Prostate gland (tissue), 2 donors: ENCODE results near the gene PANK2. TPM values are rescaled to one million over a fixed set of nuclear protein-coding genes. Genes with fewer than 3 reads are reported as not detected.

Experiments
- DNase-seq: peaks from one replicate; pipeline ENCODE4 v3.0.0-alpha.2; 2019; ENCODE audit warnings: low spot score
- H3K27ac ChIP-seq, 2 donors: fragments of 200-600 bp; sonication (generic); 2 replicates each; pipeline ENCODE4 v1.5.1; 2017 to 2019
- H3K27me3 ChIP-seq: fragments of 200-600 bp; sonication (generic); replicated peaks from 2 replicates; pipeline ENCODE4 v1.5.1; 2019; ENCODE audit not compliant: insufficient read depth
- H3K36me3 ChIP-seq, 2 donors: fragments of 200-600 bp; sonication (generic); 1 replicate in 1 of 2; 2 replicates in 1 of 2; pipeline versions ENCODE4 v1.5.1 to v1.8.1; 2017 to 2019
- H3K4me1 ChIP-seq: fragments of 200-600 bp; sonication (generic); replicated peaks from 2 replicates; pipeline ENCODE4 v1.5.1; 2019
- H3K4me3 ChIP-seq, 2 donors: fragments of 200-600 bp; sonication (generic); 2 replicates each; pipeline ENCODE4 v1.5.1; 2017 to 2019
- H3K9me3 ChIP-seq: fragments of 200-600 bp; sonication (generic); 2 replicates; pipeline ENCODE4 v1.5.1; 2017
- CTCF ChIP-seq, 4 experiments: fragments of 200-600 bp in 2 of 4; fragments of 450-650 bp in 2 of 4; sonication (generic) in 2 of 4; IDR thresholded peaks; 1 replicate in 3 of 4; 2 replicates in 1 of 4; pipeline ENCODE4 v1.5.1; 2016 to 2019; ENCODE audit warnings: antibody characterized with exemption in 4 of 4, mild to moderate bottlenecking in 2 of 4, moderate library complexity in 2 of 4
- POLR2A ChIP-seq: fragments of 450-650 bp; IDR thresholded peaks from one replicate; pipeline ENCODE4 v1.6.1; 2016; ENCODE audit warnings: antibody characterized with exemption, mild to moderate bottlenecking
- POLR2AphosphoS5 ChIP-seq: sonication (generic); formaldehyde crosslinking; IDR thresholded peaks from one replicate; pipeline ENCODE4 v1.6.1; 2017; ENCODE audit warnings: antibody characterized with exemption
- WGBS: methylation state at CpG from one replicate; pipeline ENCODE4 v1.1.5; 2018; 5-methylcytosine and 5-hydroxymethylcytosine counted together
- intact Hi-C: fragments of 100-400 bp; cut with DNase I; formaldehyde crosslinking; loops from one replicate; pipeline ENCODE4 v1.14.2; 2022
- total RNA-seq, 2 donors: library from RNA; depleted of rRNA; stranded (reverse); fragments of >200 nt; gene quantifications; one replicate each; pipeline ENCODE4 v1.1.0, GENCODE V29; 2016

Gene PANK2
- total RNA-seq, 2 donors from 2014 or later = 49.7 to 53.9 TPM

- Histone ChIP-seq H3K9me3 (no peaks in the 10 kb centered on the region), H3K36me3 (peaks cover 10 to 48% of the 10 kb centered on the region in 2 donors), H3K27ac (no peak overlapping the region), H3K4me1 (no peaks in the 10 kb centered on the region), H3K4me3 (no peak overlapping the region), H3K27me3 (no peaks in the 10 kb centered on the region)
- no peak for DNase-seq
- 89% methylated on average over 7 of the region's 7 CpGs for WGBS
- TF ChIP-seq POLR2AphosphoS5 (no peak), CTCF (IDR thresholded peaks at IDR 0.05) (no peak), POLR2A (no peak)
- intact Hi-C loops = no loop called here
Measured at GRCh38 chr20:3863317-3863716, 25.9 kb upstream of the PANK2 start.

GRCh38 chr20:3864518-3864917 lies 24.7 kb upstream of the PANK2 start:
- H3K4me1 ChIP-seq = no peaks in the 10 kb centered on the region
- peaks cover 10 to 47% of the 10 kb centered on the region in 2 donors for H3K36me3 ChIP-seq
- H3K27ac ChIP-seq = no peak overlapping the region
- no peak overlapping the region for H3K4me3 ChIP-seq
- WGBS = 90% methylated on average over 5 of the region's 5 CpGs
- TF ChIP-seq CTCF (IDR thresholded peaks at IDR 0.05) = no peak
- TF ChIP-seq POLR2A = no peak
- TF ChIP-seq POLR2AphosphoS5 = no peak
- intact Hi-C loops = no loop called here
- DNase-seq = no peak
- H3K27me3 ChIP-seq = no peaks in the 10 kb centered on the region
- H3K9me3 ChIP-seq = no peaks in the 10 kb centered on the region

- WGBS = 89% methylated on average over 14 of the region's 14 CpGs
- intact Hi-C loops = no loop called here
- Histone ChIP-seq H3K4me1 (no peaks in the 10 kb centered on the region), H3K27me3 (no peaks in the 10 kb centered on the region), H3K36me3 (peaks cover 10 to 47% of the 10 kb centered on the region in 2 donors), H3K27ac (no peak overlapping the region), H3K4me3 (no peak overlapping the region), H3K9me3 (no peaks in the 10 kb centered on the region)
- no peak for DNase-seq
- no peak for TF ChIP-seq POLR2A
- no peak for TF ChIP-seq CTCF (IDR thresholded peaks at IDR 0.05)
- TF ChIP-seq POLR2AphosphoS5 = no peak
Measured at GRCh38 chr20:3865152-3865886, 23.9 kb upstream of the PANK2 start.

GRCh38 chr20:3865887-3866407 lies 23.2 kb upstream of the PANK2 start:
- TF ChIP-seq POLR2A (no peak), CTCF (IDR thresholded peaks at IDR 0.05) (no peak), POLR2AphosphoS5 (no peak)
- intact Hi-C loops = no loop called here
- no peaks in the 10 kb centered on the region for H3K9me3 ChIP-seq
- peaks cover 10 to 47% of the 10 kb centered on the region in 2 donors for H3K36me3 ChIP-seq
- H3K27me3 ChIP-seq = no peaks in the 10 kb centered on the region
- H3K27ac ChIP-seq = no peak overlapping the region
- no peak for DNase-seq
- no peaks in the 10 kb centered on the region for H3K4me1 ChIP-seq
- H3K4me3 ChIP-seq = no peak overlapping the region
- 87% methylated on average over 8 of the region's 14 CpGs for WGBS

- H3K36me3 ChIP-seq = peaks cover 10 to 46% of the 10 kb centered on the region in 2 donors
- DNase-seq = no peak
- H3K4me1 ChIP-seq = no peaks in the 10 kb centered on the region
Measured at GRCh38 chr20:3866464-3866863, 22.7 kb upstream of the PANK2 start.

More at GRCh38 chr20:3866464-3866863, 22.7 kb upstream of the PANK2 start:
- H3K4me3 ChIP-seq = no peak overlapping the region
- H3K27ac ChIP-seq = no peak overlapping the region
- WGBS = 63% methylated on average over 3 of the region's 3 CpGs
- intact Hi-C loops = no loop called here
- H3K9me3 ChIP-seq = no peaks in the 10 kb centered on the region
- no peak for TF ChIP-seq CTCF (IDR thresholded peaks at IDR 0.05)
- no peak for TF ChIP-seq POLR2AphosphoS5
- TF ChIP-seq POLR2A = no peak
- H3K27me3 ChIP-seq = no peaks in the 10 kb centered on the region
